Amniotic epithelial cell (primary cell): Measurements from ENCODE around the gene PLSCR3.
A peak's percentile ranks its signal among the peaks of the same experiment; 100 is the strongest.

Experiments
- DNase-seq: peaks from one replicate; pipeline ENCODE4 v3.0.0-alpha.2; 2010; ENCODE audit warnings: low read depth

Gene PLSCR3

DNA sequence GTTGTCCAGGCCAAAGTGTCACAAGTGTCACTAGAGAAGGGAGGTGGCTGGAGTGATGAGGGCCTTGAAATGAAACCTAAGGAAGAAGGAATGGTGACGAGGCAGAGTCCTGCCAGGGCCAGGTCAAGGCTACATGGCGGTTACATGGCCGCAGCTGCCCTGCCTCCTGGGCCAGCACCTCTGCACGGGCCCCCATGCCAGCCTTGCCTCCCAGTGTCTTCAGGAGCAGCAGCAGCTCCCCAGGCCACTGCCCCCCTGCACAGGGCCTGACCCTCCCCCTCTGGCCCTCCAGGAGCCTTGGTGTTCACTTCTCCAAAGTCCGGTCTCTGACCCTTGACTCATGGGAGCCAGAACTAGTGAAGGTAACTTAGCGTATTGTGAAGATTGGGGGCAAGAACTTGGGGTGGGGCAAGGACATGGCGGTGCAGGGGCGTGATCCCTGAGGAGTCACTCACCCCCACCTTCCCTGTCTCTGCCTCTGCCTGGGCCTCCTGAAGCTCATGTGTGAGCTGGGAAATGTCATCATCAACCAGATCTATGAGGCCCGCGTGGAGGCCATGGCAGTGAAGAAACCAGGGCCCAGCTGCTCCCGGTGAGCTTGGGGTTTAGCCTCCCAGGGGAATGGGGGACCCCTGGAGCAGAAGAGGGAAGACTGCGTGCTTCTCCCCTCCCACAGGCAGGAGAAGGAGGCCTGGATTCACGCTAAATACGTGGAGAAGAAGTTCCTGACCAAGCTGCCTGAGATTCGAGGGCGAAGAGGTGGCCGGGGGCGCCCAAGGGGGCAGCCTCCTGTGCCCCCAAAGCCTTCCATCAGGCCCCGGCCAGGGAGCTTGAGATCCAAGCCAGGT is 46.5 kb downstream of the PLSCR3 start:
- DNase-seq: peak; percentile 62

DNA sequence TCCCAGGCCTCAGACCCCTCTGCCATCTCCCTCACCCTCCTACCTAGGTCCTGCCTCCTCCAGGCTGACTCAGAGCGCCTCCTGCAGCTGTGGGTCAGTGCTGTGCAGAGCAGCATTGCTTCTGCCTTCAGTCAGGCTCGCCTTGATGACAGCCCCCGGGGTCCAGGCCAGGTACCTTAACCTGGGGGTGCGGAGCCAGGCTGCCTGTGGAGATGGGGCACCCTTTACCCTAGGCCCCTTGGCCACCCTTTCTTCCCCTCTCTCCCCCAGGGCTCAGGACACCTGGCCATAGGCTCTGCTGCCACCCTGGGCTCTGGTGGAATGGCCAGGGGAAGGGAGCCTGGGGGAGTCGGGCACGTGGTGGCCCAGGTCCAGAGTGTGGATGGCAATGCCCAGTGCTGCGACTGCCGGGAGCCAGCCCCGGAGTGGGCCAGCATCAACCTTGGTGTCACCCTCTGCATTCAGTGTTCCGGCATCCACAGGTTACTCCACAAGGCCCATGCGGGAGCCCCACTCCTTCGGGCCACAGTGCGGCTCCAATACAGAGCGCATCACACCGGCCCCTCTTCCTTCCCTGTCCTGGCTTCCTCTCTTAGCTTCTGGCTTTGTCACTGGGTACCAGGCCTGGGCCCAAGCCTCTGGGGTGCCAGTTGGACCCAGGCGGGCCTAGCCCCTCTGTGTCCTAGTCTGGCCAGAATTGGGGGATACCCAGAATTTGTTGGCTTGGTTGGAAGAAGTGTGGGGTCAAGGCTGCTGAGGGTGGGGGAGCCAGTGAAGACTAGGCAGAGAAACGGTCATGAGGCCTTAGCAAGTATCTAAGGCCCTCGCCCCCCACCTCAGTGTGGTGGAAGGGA is 47.3 kb downstream of the PLSCR3 start:
- DNase-seq: no peak

DNA sequence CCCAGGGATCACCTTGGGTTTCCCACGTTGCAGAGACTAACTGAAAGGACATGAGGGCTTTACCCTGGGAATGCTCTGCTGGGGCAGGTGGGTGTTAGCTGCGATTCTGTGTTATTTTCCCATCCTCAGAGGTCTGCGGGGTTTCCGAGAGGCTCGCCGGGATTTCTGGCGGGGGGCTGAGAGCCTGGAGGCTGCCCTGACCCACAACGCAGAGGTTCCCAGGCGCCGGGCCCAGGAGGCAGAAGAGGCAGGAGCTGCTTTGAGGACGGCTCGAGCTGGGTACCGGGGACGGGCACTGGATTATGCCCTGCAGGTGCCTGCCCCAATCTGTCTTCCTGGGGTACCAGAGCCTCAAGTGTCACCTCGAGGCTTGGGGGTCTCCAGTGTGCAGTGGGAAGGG is 51.1 kb downstream of the PLSCR3 start:
- DNase-seq: no peak

GRCh38 chr17:7341842-7342241 is 52.5 kb downstream of the PLSCR3 start:
- no peak for DNase-seq

DNA sequence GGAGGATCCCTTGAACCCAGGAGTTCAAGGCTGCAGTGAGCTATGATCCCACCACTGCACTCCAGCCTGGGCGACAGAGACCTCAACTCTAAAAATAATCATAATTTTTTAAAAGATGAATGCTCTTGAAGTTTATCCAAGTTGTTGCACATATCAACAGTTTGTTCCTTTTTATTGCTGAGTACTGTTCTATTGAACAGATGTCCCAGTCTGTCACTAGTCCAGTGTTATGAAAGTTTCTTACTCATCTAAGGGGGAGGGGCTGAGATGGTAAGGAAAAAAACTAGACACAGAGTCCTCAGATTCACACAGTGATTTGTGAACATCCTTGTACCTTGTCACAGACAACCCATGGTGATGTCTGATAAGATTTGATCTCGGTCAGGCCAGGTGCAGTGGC is 54.1 kb downstream of the PLSCR3 start:
- no peak for DNase-seq
